Motor neuron (in vitro differentiated cells): ENCODE measurements around the gene MRPL47. TPM values are rescaled to one million over a fixed set of nuclear protein-coding genes. Genes with fewer than 3 reads are reported as not detected.

Source experiments
- total RNA-seq, 8 experiments: library from RNA; unstranded; fragments of 300-600 nt; gene quantifications; 2 replicates each; pipeline versions ENCODE4 v1.2.3 to v1.2.4, GENCODE V29; 2022

MRPL47 gene
- total RNA-seq, 8 experiments from 2014 or later = 38.6 to 80.1 (median 61.1) TPM

Other genes starting within 250 kb of the MRPL47 start
- 10 to 100 TPM in 5 of 8 experiments, 1 to 10 TPM in 3; 5.4 to 55.4 (median 12.8) TPM for gene GNB4, start 153.2 kb downstream of the MRPL47 start, total RNA-seq
- gene ACTL6A, start 41.7 kb downstream of the MRPL47 start, total RNA-seq = 100 to 1,000 TPM in 1 of 8 experiments, 10 to 100 TPM in 7; 30.2 to 104 (median 51.0) TPM
- gene NDUFB5, start 156 bp upstream of the MRPL47 start, total RNA-seq = 100 to 1,000 TPM; 109 to 174 (median 139) TPM
- 10 to 100 TPM in 3 of 8 experiments, 1 to 10 TPM in 5; 3.7 to 19.6 (median 7.1) TPM for gene USP13, start 48.4 kb upstream of the MRPL47 start, total RNA-seq